Measurements from ENCODE around the gene FERMT2.
"Not testable (repeated sequence)": the region's sequence is repeated elsewhere in the genome, so short reads cannot be mapped to it uniquely, and the experiment has no call there.

The FERMT2 gene

DNA sequence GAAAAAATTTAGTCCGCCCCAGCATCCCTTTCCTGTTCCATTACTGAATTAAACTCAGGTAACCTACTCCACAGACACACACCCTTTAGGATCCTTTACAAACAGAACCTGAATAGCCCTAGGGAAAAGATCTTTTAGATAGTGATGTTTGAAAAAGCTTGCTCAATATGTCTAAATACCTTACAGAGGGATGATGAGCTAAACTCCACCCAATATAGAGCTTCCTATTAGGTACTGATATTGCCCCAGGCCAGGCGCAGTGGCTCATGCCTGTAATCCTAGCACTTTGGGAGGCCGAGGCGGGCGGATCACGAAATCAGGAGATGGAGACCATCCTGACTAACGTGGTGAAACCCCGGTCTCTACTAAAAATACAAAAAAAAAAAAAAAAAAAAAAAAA, 50.1 kb downstream of the FERMT2 start:
- no peak for DNase-seq (ENCODE audit: low read depth, low spot score)

DNA sequence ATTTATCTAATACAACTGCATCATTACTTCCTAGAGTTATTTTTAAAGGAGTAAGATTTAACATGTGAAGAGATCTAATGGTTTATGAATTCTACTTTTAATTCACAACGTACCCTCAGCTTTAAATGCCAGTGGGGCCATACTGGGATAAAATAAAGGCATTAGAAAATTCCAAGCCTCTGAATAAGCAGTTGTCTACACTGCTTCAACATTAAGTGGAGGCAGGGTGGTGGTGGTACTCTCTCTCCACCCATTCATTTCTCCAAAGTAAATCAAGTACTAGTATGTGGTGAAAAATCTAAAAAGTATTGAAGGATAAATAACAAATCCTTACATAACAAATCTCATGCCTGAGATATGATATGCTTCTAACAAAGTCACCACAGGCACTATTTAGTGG, 52.4 kb downstream of the FERMT2 start:
- DNase-seq (ENCODE audit: low read depth, low spot score): no peak

DNA sequence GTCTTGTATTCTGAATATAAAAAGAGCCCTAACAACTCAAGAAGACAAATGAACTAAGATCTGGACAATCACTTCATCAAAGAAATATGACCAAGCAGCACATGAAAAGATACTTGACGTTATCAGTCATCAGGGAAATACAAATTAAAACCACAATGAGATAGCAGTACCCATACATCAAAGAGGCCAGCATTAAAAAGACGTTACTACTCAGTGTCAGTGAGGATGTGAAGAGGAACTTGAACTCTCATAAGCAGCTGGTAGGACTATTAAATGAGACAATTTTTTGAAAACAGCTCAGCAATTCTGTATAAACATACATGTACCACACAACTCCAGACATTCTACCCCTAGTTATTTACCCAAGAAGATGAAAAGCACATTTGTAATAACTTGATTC, 55.9 kb downstream of the FERMT2 start:
- no peak for DNase-seq (ENCODE audit: low read depth, low spot score)

DNA sequence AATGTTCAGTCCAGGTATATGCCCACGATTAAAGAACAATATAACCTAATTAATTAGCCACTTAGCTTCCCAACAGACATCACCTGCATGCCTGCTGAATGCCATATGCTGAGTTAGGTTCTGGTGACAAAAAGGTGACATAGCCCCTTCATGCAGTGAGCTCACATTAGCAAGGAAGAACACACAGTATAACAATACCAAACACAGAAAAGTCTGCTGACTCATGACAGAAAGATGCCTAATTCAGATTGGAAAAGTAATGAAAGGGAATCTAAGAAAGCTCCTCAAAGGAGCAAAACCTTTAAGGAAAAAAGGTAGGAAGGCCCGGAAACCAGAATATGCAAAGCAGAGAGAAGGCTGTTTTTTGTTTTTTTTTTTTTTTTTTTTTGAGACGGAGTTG, 59.0 kb downstream of the FERMT2 start:
- DNase-seq (ENCODE audit: low read depth, low spot score): no peak

DNA sequence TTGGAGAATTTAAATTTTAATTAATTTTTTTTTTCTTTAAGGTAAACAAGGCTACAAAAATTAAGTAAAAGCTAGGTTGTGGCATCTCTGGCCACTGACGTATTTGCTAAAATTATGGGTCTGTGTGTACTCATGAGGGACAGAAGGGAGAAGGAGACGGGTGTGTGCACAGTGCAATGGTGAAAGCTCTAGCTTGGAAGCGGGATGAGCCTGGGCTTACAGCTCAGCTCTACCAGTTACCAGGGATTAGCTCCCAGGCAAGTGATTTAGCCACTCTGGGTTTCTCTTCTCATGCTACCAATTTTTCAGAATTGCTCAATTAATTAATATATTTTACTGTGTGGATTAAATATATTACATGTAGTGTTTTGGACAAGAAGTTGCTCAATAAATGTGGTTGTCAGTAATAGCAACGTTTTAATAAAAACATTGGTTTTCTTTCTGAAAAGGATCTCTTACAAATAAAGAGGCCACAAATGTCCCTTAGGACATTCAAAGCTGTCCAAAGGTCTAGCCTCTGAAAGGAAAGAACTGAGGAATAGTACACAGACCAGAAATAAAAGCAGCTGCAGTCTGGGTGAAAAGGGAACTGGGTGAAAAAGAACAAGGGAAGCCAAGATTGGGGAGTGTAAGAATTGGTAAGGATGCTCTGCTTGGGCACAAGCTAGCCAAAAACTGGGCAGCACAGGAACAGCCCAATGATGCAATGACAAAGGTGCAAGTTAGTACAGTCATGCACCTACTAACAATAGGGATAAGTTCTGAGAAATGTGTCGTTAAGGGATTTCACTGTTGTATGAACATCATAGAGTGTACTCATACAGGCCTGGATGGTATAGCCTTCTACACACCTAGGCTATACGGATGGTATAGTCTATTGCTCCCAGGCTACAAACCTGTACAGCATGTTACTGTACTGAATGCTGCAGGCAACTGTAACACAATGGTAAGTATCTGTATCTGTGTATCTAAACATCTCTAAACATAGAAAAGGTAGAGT, 61.7 kb downstream of the FERMT2 start:
- no peak for DNase-seq (ENCODE audit: low read depth, low spot score)

DNA sequence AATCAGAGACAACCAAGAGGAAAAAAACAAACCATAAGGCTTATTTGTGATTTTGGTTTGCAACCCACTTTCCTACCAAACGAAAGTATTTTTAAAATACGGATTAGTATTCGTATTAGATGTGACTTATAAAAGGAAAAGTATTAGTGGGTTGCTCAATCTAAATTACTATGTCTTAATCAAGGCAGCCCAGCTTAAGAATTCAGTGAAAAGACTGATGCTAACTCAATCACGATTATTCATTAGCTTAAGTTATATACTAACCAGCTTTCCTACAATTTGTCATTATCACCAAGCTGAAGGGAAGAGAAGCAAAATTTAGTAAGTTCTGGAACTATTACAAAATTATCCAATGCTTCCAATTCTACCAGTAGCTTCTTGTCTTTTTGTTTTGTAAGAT, 62.7 kb downstream of the FERMT2 start:
- DNase-seq (ENCODE audit: low read depth, low spot score): no peak

DNA sequence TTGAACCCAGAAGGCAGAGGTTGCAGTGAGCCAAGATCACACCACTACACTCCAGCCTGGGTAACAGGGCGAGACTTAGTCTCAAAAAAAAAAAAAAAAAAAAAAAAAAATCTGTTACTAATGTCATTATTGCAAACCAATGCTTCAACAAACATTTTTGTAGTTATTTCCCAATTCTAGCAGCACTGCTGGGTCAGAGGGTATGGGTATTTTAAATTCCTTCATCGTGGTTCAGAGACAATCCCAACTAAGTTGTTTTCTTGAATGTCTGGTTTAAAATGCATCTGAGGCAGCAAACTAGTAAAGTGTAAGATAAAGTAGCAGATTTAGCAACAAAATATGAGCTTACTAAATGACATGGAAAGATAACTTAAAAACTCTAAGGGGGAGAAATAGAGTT, 65.6 kb downstream of the FERMT2 start:
- no peak for DNase-seq (ENCODE audit: low read depth, low spot score)

DNA sequence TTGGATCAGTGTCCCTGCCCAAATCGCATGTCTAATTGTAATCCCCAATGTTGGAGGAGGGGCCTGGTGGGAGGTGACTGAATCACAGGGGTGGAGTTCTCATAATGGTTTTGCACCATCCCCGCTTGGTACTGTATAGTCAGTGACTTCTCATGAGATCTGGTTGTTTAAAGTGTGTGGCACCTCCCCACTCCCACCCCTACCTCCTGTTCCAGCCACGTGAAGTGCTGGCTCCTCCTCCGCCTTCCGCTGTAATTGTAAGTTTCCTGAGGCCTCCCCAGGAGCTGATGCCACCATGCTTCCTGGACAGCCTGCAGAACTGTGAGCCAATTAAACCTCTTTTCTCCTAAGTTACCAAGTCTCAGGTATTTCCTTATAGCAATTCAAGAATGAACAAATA, 67.2 kb downstream of the FERMT2 start:
- DNase-seq (ENCODE audit: low read depth, low spot score): no peak

DNA sequence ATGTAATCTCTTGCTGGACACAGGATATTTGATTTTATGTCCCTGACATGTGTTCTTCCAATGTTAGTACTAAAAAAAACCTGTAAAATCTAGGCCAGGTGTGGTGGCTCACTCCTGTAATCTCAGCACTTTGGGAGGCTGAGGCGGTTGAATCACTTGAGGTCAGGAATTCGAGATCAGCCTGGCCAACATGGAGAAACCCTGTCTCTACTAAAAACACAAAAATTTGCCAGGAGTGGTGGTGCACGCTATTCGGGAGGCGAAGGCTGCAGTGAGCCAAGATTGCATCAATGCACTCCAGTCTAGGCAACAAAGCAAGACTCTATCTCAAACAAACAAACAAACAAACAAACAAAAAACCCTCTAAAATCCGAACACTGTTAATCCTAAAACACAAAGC, 68.0 kb downstream of the FERMT2 start:
- DNase-seq (ENCODE audit: low read depth, low spot score): no peak

DNA sequence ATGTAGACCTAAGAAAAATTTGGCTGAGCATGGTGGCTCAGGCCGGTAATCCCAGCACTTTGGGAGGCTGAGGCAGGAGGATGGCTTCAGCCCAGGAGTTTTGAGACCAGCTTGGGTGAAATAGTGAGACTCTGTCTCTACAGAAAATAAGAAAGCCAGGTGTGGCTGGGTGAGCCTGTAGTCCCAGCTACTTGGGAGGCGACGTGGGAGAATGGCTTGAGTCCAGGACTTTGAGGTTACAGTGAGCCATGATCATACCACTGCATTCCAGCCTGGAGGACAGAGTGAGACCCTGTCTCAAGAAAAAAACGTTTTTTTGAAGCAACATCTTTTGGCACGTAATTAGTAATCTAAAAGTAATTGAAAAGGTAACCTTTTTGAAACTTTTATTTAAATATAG, 70.9 kb downstream of the FERMT2 start:
- DNase-seq (ENCODE audit: low read depth, low spot score): no peak

DNA sequence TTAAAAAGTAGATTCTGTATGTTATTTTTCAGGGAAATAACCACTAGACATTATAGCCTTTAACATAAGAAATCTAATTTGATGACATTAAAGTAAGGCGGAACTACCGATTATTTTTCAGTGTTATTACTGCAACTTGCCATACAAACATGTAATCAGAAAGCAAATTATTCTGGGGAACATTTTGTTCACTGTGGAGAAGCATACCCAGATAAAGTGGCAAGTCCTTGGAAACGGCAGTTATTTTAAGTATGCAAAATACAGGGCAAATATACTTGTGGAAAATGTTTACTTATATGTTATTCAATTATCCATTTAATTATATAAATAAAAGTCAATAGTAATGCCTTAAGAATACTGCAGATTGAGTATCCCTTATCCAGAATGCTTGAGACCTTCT, 71.9 kb downstream of the FERMT2 start:
- no peak for DNase-seq (ENCODE audit: low read depth, low spot score)

DNA sequence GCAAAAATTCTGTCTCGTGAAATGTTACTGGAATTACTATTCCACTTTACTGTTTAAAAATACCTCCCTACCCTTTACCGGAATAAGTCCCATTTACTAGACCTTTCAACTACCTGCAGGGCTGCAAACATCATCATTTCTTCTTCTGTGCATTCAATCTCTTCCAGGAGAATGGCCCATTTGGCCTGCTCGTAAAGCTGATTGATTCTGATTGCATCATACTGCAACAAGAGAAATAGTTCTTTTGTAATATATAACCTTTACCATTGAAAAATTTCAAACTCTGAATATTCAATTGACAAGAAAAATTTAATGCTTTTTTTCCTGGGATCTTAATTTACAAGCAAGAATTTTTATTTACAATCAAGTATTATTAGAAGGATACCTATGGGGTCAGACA, 72.4 kb downstream of the FERMT2 start:
- no peak for DNase-seq (ENCODE audit: low read depth, low spot score)

DNA sequence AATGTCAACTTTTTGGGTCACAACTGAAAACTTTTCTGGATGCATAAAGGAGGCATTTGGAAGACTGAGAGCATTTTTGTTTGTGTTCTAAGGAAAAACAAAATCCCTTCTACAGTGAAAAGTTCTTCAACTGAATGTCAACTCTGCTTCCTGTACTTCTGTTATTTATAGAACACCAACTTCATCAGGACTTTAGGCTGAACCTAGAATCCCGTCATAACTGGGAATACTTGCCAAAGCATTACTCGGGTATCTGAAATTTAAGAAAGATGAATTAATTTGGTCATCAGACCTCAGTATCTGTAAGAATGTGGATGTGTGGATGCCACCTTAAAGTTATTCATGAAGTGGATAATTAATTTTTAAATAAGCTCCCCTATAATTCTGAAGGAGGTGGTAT, 73.2 kb downstream of the FERMT2 start:
- DNase-seq (ENCODE audit: low read depth, low spot score): no peak

DNA sequence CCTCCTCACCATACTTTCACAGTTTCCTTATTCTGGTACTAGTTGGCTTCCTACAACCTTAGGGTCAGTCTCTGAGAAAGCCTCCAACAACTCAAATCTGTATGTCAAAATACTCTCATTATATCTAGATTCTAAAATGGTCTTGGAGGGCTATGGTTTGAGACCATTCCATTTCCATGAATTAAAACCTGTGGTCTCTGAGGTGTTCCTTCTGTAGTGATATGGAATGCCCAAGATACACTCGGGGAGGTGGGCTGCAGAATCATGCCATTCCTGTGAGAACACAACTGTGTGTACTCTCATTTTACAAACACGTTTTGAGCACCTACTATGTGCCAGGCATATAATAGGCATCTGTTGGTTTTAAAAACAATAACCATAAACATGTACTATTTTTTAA, 74.0 kb downstream of the FERMT2 start:
- no peak for DNase-seq (ENCODE audit: low read depth, low spot score)

DNA sequence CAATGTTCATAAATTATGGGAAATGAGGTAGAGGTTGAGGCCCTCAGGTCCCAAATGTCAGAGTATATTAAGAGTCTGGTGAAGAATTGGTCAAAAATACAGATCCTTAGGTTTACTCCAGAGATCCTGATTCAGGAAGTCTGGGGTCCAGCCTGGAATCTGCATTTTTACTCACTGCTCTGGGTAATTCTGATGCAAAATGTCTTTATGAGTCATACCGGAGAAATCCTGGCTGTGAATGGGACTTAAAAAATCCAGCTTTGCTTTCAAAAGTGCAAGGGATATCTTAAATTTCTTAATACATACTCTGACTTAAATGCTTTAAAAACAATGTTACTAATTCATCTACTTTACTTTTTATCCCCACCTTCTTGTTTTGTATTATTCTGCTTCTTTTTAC, 74.5 kb downstream of the FERMT2 start:
- DNase-seq (ENCODE audit: low read depth, low spot score): no peak

DNA sequence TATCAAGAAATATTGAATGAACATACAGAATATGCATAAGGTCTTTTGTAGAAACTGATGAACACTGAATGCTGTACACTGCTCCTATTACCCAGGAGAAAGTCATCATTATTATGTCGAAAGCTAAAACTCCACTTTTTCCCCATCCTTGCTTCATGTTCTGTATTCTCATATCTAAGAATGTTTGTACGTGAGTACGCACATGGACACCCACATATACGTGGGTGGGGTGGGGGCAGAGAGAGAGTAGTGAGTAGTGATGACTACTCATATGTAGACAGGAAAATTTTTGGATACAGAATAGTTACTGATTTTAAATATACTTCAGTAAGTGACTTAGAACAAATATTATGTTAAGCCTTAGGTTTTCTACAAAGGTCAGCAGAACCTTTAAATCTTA, 75.1 kb downstream of the FERMT2 start:
- no peak for DNase-seq (ENCODE audit: low read depth, low spot score)

DNA sequence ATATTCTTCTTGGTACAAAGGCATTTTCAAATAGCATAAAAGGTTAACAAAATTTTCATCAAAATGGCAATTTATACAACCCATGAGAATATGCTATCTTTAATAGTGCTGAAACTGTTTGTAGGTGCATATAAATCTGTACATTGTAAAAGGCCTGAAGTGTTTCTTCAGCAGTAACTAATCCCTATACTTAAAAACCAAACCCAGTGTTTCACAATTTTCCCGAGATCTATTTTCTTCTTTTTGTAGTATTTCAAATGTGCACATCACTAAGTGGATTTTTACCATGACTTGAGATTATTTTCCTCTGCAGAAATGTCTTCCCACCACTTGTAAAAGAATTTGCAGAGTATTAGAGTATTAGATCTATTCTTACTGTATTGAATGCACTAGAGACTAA, 76.5 kb downstream of the FERMT2 start:
- no peak for DNase-seq (ENCODE audit: low read depth, low spot score)

DNA sequence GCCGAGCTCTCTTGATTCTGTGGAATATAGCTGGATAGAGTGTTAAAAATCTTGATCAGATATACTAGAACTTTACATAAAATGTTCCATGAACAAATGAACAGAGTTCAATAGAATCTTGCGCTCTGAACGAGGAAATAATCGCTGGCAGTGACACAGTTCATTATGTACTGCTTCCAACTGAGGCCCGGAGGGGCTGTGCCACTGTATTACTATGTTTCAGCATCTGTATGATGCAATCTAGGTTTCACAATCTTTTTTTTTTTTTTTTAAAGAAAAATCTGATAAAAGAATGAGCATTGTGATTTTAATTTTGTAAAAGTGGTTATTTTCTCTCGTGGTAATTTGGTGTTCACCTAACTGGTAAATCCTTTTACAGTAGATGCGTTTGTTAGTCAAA, 77.2 kb downstream of the FERMT2 start:
- DNase-seq (ENCODE audit: low read depth, low spot score): no peak

DNA sequence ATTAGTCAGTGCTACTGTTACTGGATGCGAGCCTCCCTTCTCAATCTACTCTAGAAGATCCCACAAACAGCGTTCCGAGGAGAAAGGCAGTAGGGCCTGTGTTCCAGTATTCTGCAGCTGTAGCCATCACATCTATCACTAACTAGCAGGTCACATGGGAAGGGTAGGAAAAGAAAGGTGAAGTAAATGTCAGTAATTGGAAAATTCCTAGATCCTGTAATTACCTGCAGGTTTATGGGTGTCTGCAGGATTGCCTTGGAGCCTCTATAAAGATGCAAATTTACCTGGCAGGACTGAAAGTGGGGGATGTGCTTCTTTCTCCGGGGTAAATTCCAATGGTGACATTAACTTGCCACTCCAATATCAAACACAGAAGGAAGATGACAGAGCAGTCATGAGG, 77.8 kb downstream of the FERMT2 start:
- DNase-seq (ENCODE audit: low read depth, low spot score): no peak

DNA sequence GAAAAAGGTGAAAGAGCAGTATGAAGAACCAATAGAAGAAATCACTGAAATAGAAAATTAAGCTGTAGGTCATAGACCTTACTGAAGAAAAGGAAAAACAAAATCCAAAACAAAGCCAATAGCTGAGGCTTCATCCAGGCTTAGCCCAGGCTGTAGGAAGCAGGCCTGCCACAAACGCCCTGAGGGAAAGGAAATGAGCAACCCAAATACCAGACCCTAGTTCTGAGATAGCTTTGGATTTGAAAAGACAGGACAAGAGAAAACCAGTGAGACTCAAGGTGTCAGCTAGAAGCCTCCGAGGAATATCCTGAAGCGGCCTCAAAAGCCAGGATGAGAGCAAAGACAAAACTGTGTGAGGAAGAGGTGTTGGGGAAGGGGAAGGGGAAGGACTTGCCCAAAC, 79.2 kb downstream of the FERMT2 start:
- DNase-seq (ENCODE audit: low read depth, low spot score): no peak

DNA sequence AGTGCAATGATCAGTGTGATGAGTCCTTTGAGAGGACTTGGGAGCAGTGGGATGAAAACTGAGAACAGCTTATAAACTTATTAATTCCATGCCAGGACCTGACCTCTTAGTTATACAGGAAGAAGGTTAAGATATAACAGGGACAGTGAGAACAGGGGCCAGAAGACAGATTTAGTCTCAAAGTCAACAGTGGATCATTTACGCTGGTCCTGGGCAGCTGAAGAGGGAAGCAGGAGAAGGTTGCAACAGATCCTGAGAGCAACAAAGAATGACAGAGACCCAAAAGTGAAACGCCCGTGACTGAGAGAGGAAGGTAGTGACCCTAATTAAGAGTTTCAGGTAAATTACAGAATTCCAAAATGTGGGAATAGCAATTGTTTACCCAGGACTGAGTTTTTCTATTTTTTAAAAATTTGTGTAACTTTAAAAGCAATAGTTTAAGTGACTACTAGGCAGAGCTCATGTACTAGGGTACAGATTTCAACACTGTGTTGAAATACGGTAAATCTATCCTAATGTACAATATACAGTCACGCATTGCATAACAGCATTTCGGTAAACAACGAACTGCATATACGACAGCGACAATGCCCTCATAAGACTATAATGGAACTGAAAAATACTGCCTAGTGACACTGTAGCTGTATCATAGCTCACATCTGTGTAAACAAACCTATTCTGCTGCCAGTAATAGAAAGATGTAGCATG, 81.8 kb downstream of the FERMT2 start:
- no peak for DNase-seq (ENCODE audit: low read depth, low spot score)

DNA sequence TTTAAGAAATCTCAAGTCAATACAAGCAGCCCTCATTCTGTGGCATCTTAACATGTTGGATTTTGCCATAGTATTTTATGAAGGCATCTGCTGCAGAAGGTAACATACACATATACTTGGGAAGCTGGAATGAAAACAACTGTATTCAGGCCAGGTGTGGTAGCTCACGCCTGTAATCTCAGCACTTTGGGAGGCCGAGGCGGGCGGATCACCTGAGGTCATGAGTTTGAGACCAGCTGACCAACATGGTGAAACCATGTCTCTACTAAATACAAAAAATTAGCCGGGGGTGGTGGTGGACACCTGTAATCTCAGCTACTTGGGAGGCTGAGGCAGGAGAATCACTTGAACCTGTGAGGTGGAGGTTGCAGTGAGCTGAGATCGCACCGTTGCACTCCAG, 86.0 kb downstream of the FERMT2 start:
- DNase-seq (ENCODE audit: low read depth, low spot score): not testable (repeated sequence)

DNA sequence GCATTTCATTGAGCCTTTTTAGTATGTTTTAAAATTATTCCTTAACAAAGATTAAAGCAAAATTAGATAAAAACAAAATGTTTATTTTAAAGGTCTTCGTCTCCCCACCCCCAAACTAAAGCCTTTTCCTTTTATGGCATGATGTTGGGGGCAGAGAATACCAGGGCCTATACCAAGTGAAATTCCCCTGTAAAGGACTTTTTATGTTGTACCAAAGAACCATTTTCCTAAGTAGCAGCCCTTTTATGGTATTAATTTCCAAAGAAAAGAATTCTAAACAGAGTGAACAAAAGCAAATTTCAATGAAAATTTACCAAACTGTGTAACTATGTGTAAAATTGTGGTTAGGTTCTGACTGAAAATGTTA, 87.5 kb downstream of the FERMT2 start:
- DNase-seq (ENCODE audit: low read depth, low spot score): no peak

Measured in activated CD4-positive, CD25-positive, alpha-beta regulatory T cell treated with anti-CD3 and anti-CD28 coated beads, Interleukin-2, amount 50 U/mL, for 16 hours (primary cell).